Ishikawa (cell line): ENCODE results near the gene TBCD.

Source experiments
- CEBPB ChIP-seq: IDR thresholded peaks from 2 replicates; pipeline ENCODE4 v1.6.1; 2012
- CREB1 ChIP-seq: IDR thresholded peaks from 2 replicates; pipeline ENCODE4 v1.6.1; 2012; ENCODE audit warnings: low read depth
- EGR1 ChIP-seq: IDR thresholded peaks from 2 replicates; pipeline ENCODE4 v1.6.1; 2012
- EP300 ChIP-seq: IDR thresholded peaks from 2 replicates; pipeline ENCODE4 v1.6.1; 2012; ENCODE audit warnings: borderline replicate concordance
- FOXM1 ChIP-seq: IDR thresholded peaks from 2 replicates; pipeline ENCODE4 v1.6.1; 2012; ENCODE audit warnings: low read depth, borderline replicate concordance
- MAX ChIP-seq: IDR thresholded peaks from 2 replicates; pipeline ENCODE4 v1.6.1; 2012
- NFIC ChIP-seq: IDR thresholded peaks from 2 replicates; pipeline ENCODE4 v1.6.1; 2012
- RAD21 ChIP-seq: IDR thresholded peaks from 2 replicates; pipeline ENCODE4 v1.6.1; 2012; ENCODE audit warnings: low read depth
- REST ChIP-seq: IDR thresholded peaks from 2 replicates; pipeline ENCODE4 v1.6.1; 2012; ENCODE audit warnings: low read depth, mild to moderate bottlenecking
- TAF1 ChIP-seq: IDR thresholded peaks from 2 replicates; pipeline ENCODE4 v1.6.1; 2012; ENCODE audit warnings: low read depth, mild to moderate bottlenecking
- TCF12 ChIP-seq: IDR thresholded peaks from 2 replicates; pipeline ENCODE4 v1.6.1; 2012; ENCODE audit warnings: low read depth
- TEAD4 ChIP-seq: IDR thresholded peaks from 2 replicates; pipeline ENCODE4 v1.6.1; 2012
- USF1 ChIP-seq: IDR thresholded peaks from 2 replicates; pipeline ENCODE4 v1.6.1; 2012
- YY1 ChIP-seq: IDR thresholded peaks from 2 replicates; pipeline ENCODE4 v1.6.1; 2012; ENCODE audit warnings: low read depth
- ZBTB7A ChIP-seq: IDR thresholded peaks from 2 replicates; pipeline ENCODE4 v1.6.1; 2012; ENCODE audit warnings: low read depth

Gene TBCD

GRCh38 chr17:82956726-82957468 is 205.0 kb downstream of the TBCD start:
- TF ChIP-seq EP300 (no peak), ZBTB7A (no peak), USF1 (no peak), MAX (no peak), YY1 (no peak), EGR1 (no peak), RAD21 (no peak), CREB1 (no peak), NFIC (no peak), CEBPB (no peak), TAF1 (no peak), TCF12 (no peak), REST (no peak)

GRCh38 chr17:82957469-82957795 is 205.6 kb downstream of the TBCD start:
- TF ChIP-seq CREB1 (no peak), NFIC (no peak), YY1 (no peak), TEAD4 (no peak), REST (no peak)

- no peak for TF ChIP-seq RAD21
- no peak for TF ChIP-seq EGR1
- TF ChIP-seq USF1: no peak
- TF ChIP-seq CEBPB: no peak
- no peak for TF ChIP-seq TEAD4
- no peak for TF ChIP-seq EP300
- no peak for TF ChIP-seq MAX
- no peak for TF ChIP-seq CREB1
Observed at GRCh38 chr17:82957961-82958561, 206.2 kb downstream of the TBCD start.

GRCh38 chr17:82959242-82959930 is 207.5 kb downstream of the TBCD start:
- TF ChIP-seq USF1: no peak
- no peak for TF ChIP-seq TCF12
- no peak for TF ChIP-seq NFIC
- TF ChIP-seq REST: no peak
- TF ChIP-seq FOXM1: no peak
- TF ChIP-seq EP300: no peak
